ENCODE measurements around the gene MAML2.

The MAML2 gene

DNA sequence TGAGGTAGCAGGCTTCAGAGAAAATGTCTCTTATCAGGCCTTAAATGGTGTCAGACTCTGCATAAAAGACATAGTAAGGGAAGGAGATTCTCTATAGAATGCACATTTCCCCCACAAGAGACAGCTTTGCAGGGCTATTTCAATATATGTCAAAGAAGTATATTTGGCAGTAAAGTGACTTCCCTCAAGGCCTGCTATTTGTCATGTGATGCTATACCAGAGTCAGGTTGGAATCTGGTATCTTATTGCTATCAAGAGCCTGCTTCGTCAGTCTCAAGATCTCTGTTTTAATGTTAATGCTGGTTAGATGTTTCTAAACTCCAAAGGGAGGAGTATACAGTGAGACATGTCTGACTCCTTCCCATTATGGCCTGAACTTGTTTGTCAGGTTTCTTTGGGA is 378.7 kb downstream of the MAML2 start:
- no peak for DNase-seq (ENCODE audit: low read depth)

DNA sequence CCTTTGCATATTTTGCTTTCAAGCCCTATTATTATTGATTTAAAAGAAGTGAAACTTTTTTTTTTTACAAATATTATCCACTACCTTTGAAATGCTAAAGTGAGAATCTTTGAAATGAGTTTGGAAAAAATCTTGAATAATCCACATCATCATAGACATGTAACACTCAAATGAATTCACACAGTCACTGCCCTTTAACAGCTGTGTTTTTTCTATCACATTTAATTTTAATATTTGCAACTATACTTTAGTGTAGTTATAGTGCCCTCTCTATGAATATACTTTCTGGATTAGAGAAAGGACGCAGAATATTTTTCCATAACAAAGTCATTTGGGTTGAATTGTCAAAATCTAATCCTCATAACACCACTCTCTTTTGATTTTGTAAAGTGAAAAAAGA is 381.2 kb downstream of the MAML2 start:
- DNase-seq (ENCODE audit: low read depth): no peak

DNA sequence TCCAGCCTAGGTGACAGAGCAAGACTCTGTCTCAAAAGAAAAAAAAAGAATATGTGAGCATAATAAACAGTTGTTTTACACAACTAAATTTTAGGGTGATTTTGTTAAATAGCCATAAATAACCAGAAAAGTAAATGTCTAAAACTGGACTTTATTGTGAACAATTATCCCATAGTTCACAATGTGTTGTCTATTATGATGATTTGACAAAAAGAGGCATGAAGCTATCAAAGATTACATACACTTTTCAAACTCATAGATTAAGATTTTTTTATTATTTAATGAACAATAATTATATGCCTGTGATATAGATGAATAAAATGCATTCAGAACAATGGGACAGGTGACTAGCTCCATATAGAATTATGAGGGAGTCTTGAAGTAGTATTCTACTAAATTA is 392.1 kb downstream of the MAML2 start:
- DNase-seq (ENCODE audit: low read depth): no peak

DNA sequence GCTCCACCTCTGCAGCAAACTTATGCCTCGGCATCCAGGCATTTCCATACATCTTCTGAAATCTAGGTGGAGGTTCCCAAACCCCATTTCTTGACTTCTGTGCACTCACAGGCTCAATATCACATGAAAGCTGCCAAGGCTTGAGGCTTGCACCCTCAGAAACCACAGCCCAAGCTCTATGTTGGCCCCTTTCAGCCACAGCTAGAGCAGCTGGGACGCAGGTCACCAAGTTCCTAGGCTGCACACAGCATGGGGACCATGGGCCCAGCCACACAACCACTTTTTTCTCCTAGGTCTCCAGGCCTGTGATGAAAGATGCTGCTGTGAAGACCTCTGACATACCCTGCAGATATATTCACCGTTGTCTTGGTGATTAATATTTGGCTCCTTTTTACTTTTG is 394.4 kb downstream of the MAML2 start:
- DNase-seq (ENCODE audit: low read depth): no peak

DNA sequence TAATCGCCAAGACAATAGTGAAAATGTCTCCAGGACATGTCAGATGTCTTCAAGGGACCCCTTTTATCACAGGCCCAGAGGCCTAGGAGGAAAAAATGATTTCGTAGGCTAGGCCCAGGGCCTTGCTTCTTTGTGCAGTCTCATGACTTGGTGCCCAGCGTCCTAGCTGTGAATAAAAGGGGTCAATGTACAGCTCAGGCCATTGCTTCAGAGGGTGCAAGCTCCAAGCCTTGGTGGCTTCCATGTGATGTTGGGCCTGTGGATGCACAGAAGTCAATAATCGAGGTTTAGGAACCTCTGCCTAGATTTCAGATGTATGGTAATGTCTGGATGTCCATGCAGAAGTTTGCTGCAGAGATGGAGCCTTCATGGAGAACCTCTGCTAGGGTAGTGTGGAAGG is 398.4 kb downstream of the MAML2 start:
- no peak for DNase-seq (ENCODE audit: low read depth)

DNA sequence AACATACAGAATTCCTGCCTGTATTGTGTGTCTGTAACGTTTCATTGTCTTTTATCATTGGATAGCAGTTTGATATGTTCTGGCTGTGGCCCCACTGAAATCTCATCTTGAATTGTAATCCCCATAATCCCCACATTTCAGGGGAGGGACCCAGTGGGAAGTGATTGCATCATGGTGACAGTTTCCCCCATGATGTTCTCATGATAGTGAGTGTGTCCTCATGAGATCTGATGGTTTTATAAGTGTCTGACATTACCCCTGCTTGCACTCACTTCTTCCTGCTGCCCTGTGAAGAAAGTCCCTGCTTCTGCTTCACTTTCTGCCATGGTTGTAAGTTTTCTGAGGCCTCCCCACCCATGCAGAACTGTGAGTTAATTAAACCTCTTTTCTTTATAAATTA is 399.4 kb downstream of the MAML2 start:
- no peak for DNase-seq (ENCODE audit: low read depth)

DNA sequence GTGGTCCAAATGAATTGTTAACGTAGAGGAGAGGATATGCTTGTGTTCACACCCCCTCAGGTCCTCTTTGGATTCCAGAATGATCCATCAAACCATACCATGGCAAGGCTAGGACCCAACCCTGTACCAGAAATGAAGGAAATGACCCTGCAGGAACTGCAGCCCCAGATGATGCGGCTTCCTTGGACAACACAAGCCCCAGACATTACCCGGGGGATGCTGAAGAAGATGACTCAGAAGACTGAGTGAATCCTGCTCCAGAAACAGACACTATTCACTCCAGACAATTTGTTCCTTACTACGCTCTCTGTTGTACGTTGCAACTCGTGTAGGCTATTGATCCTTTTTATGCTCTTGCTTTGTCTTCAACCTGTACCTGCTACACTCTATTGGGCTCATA is 403.9 kb downstream of the MAML2 start:
- DNase-seq (ENCODE audit: low read depth): no peak

DNA sequence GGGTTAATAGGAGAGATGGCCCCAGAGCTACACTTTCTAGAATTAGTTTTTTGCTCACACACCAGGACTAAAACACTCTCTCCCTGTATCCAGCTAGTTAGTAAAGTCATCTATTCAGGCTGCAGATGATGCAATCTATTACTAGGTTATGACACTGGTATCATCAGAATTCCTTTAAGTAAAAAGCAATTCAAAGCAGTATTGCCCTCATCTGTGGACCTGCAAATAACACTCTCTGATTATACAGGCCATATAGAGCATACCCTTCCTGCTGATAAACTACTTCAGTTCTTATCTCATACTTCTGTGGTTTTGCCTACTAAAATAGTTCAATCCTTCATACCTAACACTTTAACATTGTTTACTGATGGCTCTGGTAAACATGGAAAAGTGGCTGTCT is 405.6 kb downstream of the MAML2 start:
- no peak for DNase-seq (ENCODE audit: low read depth)

DNA sequence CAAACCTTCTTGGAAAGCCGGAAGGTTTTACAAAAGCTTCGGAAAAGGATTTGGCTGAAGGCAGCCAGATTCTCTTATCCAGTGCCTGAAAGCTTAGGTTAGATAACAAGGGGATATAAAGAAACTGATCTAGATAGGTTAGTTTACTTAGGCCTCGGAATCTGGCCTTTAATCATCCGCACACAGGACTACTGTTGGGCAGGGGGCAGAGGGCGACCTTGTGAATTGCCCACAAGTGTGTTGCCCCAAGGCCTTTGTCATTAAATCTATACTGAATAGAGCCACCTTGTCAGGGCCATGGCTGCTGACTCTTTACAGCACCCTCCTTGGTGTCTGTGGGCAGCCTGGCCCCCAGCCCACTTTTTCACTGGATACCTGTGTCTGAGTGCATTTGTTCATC is 409.4 kb downstream of the MAML2 start:
- no peak for DNase-seq (ENCODE audit: low read depth)

DNA sequence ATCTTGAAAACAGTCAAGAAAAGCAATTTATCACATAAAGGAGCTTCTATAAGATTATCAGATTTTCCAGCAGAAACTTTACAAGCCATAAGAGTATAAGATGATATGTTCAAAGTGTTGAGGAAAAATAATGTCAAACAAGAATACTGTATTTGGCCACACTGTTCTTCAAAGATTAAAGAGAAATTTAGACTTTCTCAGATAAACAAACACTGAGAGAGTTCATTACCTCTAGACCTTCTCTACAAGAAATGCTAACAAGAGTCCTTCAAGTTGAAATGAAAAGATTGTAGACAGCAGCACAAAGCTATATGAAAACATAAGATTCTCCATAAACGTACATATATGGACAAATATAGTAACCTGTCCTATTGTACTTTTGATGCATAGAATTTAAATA is 411.1 kb downstream of the MAML2 start:
- no peak for DNase-seq (ENCODE audit: low read depth)

DNA sequence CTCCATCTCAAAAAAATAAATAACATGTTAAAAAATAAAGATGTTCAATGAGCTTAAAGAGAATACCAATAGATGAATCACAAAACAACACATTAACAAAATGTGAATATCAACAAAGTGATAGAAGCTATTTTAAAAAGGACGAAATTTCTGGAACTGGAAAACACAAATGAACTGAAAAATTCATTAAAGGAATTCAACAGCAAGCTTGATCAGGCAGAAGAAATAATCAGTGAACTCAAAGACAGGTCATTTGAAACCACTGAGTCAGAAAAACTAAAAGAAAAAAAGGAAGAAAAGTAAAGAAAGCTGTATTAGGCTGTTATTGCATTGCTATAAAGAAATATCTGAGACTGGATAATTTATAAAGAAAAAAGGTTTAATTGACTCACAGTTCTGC is 412.0 kb downstream of the MAML2 start:
- no peak for DNase-seq (ENCODE audit: low read depth)

DNA sequence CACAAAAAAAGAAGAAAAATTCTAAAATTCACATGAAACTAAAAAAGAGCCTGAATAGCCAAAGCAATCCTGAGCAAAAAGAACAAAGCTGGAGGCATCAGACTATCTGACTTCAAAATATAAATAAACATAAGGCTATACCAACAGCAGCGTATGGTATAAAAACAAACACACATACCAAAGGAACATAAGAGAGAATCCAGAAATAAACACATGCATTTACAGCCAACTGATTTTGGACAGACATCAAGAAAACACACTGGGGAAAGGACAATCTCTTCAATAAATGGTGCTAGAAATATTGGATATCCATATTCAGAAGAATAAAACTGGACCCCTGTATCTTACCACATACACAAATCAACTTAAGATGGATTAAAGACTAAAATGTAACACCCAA is 416.3 kb downstream of the MAML2 start:
- no peak for DNase-seq (ENCODE audit: low read depth)
